ENCODE data around the gene OR1I1. TPM values are rescaled to one million over a fixed set of nuclear protein-coding genes. Genes with fewer than 3 reads are reported as not detected.
"Not testable (repeated sequence)": the region's sequence is repeated elsewhere in the genome, so short reads cannot be mapped to it uniquely, and the experiment has no call there.

Gene OR1I1
- total RNA-seq, 1 donor from 2014 or later = not detected

- Mint-ChIP-seq H3K27ac (no peak overlapping the region), H3K4me1 (no peaks in the 10 kb centered on the region), H3K36me3 (no peaks in the 10 kb centered on the region), H3K9me3 (peaks cover 45% of the 10 kb centered on the region), H3K27me3 (ENCODE audit: low read depth) (no peaks in the 10 kb centered on the region), H3K4me3 (no peak overlapping the region)
- TF ChIP-seq, protein P1, sequence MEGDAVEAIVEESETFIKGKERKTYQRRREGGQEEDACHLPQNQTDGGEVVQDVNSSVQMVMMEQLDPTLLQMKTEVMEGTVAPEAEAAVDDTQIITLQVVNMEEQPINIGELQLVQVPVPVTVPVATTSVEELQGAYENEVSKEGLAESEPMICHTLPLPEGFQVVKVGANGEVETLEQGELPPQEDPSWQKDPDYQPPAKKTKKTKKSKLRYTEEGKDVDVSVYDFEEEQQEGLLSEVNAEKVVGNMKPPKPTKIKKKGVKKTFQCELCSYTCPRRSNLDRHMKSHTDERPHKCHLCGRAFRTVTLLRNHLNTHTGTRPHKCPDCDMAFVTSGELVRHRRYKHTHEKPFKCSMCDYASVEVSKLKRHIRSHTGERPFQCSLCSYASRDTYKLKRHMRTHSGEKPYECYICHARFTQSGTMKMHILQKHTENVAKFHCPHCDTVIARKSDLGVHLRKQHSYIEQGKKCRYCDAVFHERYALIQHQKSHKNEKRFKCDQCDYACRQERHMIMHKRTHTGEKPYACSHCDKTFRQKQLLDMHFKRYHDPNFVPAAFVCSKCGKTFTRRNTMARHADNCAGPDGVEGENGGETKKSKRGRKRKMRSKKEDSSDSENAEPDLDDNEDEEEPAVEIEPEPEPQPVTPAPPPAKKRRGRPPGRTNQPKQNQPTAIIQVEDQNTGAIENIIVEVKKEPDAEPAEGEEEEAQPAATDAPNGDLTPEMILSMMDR (IDR thresholded peaks at IDR 0.05; ENCODE audit: unreplicated experiment) = no peak
- no peak for DNase-seq (ENCODE audit: low spot score in 2 of 2, unreplicated experiment in 2 of 2)
Measured at GRCh38 chr19:15062036-15062435, 20.0 kb upstream of the OR1I1 start.

GRCh38 chr19:15070386-15070785, 11.6 kb upstream of the OR1I1 start:
- not testable (repeated sequence) for DNase-seq (ENCODE audit: low spot score in 2 of 2, unreplicated experiment in 2 of 2); H3K36me3 Mint-ChIP-seq; H3K4me3 Mint-ChIP-seq; H3K4me1 Mint-ChIP-seq; H3K27ac Mint-ChIP-seq; H3K27me3 Mint-ChIP-seq (ENCODE audit: low read depth)
- H3K9me3 Mint-ChIP-seq = peaks cover 22% of the 10 kb centered on the region

DNA sequence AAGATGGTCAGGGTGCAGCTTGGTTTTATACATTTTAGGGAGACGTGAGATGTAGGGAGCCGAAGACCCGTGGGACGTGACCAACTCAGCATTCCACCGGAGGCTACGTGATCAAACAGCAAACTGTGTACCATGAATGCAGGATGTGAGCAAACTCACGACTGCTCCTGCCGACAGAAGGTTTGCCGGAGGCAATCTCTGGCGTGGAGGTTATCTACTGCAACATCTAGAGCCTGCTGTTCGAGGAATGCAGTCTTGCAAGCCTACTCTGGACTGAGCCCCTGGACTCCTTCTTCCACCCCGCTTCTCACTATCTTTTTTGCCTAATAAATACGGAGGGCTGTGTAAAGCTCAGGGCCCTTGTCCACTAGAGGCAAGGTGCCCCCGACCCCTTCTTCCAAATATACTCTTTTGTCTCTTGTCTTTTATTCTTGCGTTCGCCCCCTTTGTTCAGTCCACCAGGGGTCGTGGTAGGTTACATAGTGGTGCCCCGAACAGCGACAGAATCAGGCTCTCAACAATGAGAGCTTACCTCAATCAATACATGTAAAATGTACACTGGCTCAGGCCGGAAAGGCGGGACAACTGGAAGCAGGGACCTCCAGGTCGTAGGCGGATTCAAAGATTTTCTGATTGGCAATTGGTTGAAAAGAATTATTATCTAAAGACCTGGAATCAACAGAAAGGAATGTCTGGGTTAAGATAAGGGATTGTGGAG, 8.9 kb upstream of the OR1I1 start:
- Mint-ChIP-seq H3K9me3 (peaks cover 29% of the 10 kb centered on the region), H3K36me3 (no peaks in the 10 kb centered on the region), H3K27me3 (ENCODE audit: low read depth) (no peaks in the 10 kb centered on the region), H3K27ac (peak overlapping the region; percentile 50), H3K4me1 (peaks cover 2% of the 10 kb centered on the region), H3K4me3 (no peak overlapping the region)
- TF ChIP-seq, protein P1 (IDR thresholded peaks at IDR 0.05; ENCODE audit: unreplicated experiment) = no peak
- no peak for DNase-seq (ENCODE audit: low spot score in 2 of 2, unreplicated experiment in 2 of 2)

DNA sequence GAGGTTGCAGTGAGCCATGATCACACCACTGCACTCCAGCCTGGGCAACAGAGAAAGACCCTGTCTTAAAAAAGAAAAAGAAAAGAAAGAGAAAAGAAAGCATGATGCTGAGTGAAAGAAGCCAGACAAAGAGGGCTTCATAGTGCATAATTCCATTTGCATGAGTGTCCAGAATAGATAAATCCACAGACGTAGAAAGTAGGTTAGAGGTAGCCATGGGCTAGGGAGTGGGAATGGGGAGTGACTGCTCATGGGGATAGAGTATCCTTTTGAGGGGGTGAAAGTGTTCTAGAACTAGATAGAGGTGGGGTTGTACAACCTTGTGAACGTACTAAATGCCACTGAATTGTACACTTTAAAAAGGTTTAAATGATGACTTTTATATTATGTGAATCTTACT, 7.6 kb upstream of the OR1I1 start:
- H3K36me3 Mint-ChIP-seq = no peaks in the 10 kb centered on the region
- H3K4me1 Mint-ChIP-seq = peaks cover 2% of the 10 kb centered on the region
- no peak overlapping the region for H3K27ac Mint-ChIP-seq
- peaks cover 29% of the 10 kb centered on the region for H3K9me3 Mint-ChIP-seq
- no peak for DNase-seq (ENCODE audit: low spot score in 2 of 2, unreplicated experiment in 2 of 2)
- TF ChIP-seq, protein P1 (IDR thresholded peaks at IDR 0.05; ENCODE audit: unreplicated experiment) = no peak
- H3K4me3 Mint-ChIP-seq = no peak overlapping the region
- no peaks in the 10 kb centered on the region for H3K27me3 Mint-ChIP-seq (ENCODE audit: low read depth)

DNA sequence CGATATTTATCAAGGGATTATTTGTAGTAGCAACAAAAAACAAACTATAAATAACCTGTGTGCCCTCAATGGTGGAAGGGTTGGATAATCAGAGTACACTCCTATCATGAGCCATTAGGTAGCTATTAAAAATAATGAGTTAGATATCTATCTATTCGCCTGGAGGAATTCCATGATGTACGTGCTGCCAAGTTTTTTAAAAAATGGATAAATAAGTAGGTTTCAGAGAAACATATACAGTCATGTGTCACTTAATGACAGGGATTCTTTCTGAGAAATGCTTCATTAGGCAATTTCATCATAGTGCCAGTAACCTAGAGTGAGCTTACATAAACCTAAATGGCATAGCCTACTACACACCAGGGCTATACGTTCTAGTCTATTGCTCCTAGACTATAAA, 6.2 kb upstream of the OR1I1 start:
- Mint-ChIP-seq H3K4me1 (peaks cover 2% of the 10 kb centered on the region), H3K27ac (no peak overlapping the region), H3K27me3 (ENCODE audit: low read depth) (no peaks in the 10 kb centered on the region), H3K36me3 (no peaks in the 10 kb centered on the region), H3K9me3 (peaks cover 23% of the 10 kb centered on the region), H3K4me3 (no peak overlapping the region)
- DNase-seq (ENCODE audit: low spot score in 2 of 2, unreplicated experiment in 2 of 2) = no peak
- TF ChIP-seq, protein P1 (IDR thresholded peaks at IDR 0.05; ENCODE audit: unreplicated experiment) = no peak

DNA sequence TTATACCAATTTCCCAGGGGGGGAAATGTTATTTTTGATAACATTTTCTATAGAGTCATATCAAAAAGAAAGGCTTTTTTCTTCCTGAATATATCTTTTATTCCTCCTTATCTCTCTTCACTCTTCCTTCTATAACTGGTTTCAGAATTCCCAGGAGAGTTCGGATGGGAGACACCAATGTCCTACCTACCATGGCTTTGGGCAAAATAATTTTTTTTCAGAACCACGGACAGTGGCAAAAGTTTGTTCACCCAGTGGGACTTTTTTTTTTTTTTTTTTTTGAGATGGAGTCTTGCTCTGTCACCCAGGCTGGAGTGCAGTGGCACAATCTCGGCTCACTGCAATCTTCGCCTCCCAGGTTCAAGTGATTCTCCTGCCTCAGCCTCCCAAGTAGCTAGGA, 2.0 kb upstream of the OR1I1 start:
- peaks cover 11% of the 10 kb centered on the region for H3K9me3 Mint-ChIP-seq
- not testable (repeated sequence) for H3K27me3 Mint-ChIP-seq (ENCODE audit: low read depth); H3K27ac Mint-ChIP-seq; H3K4me3 Mint-ChIP-seq; H3K36me3 Mint-ChIP-seq; H3K4me1 Mint-ChIP-seq; DNase-seq (ENCODE audit: low spot score in 2 of 2, unreplicated experiment in 2 of 2)

DNA sequence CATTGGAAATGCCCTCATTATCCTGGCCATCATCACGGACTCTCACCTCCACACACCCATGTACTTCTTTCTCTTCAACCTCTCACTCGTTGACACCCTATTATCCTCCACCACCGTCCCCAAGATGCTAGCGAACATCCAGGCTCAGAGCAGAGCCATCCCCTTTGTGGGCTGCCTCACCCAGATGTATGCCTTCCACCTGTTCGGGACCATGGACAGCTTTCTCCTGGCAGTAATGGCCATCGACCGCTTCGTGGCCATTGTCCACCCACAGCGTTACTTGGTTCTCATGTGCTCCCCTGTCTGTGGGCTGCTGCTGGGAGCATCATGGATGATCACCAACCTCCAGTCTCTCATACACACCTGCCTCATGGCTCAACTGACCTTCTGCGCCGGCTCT, 5.2 kb downstream of the OR1I1 start:
- TF ChIP-seq, protein P1 (IDR thresholded peaks at IDR 0.05; ENCODE audit: unreplicated experiment) = no peak
- H3K27me3 Mint-ChIP-seq (ENCODE audit: low read depth) = peaks cover 20% of the 10 kb centered on the region
- H3K9me3 Mint-ChIP-seq = no peaks in the 10 kb centered on the region
- H3K27ac Mint-ChIP-seq = no peak overlapping the region
- DNase-seq (ENCODE audit: low spot score in 2 of 2, unreplicated experiment in 2 of 2) = no peak
- no peaks in the 10 kb centered on the region for H3K36me3 Mint-ChIP-seq
- peaks cover 2% of the 10 kb centered on the region for H3K4me1 Mint-ChIP-seq
- no peak overlapping the region for H3K4me3 Mint-ChIP-seq
